Subcutaneous adipose tissue (tissue), 4 donors: ENCODE data around the gene AP1G2. TPM values are rescaled to one million over a fixed set of nuclear protein-coding genes. Genes with fewer than 3 reads are reported as not detected.

Source experiments
- CTCF ChIP-seq: fragments of 450-650 bp; IDR thresholded peaks from one replicate; pipeline ENCODE4 v1.5.1; 2016; ENCODE audit warnings: low read depth, mild to moderate bottlenecking, control low read depth, antibody characterized with exemption, moderate library complexity
- total RNA-seq, 4 donors: library from RNA; depleted of rRNA; stranded (reverse); fragments of >200 nt; gene quantifications; one replicate each; pipeline ENCODE4 v1.1.0, GENCODE V29; 2016

AP1G2 gene
- total RNA-seq, 4 donors from 2014 or later, result 25.3 to 49.6 (median 30.8) TPM

- TF ChIP-seq CTCF, result no peak
Measured at GRCh38 chr14:23571701-23572523, 4.3 kb upstream of the AP1G2 start.

GRCh38 chr14:23570806-23571483 lies 3.4 kb upstream of the AP1G2 start:
- no peak for TF ChIP-seq CTCF

GRCh38 chr14:23569443-23570151 lies 2.0 kb upstream of the AP1G2 start:
- no peak for TF ChIP-seq CTCF

GRCh38 chr14:23568600-23569331 lies 1.2 kb upstream of the AP1G2 start:
- TF ChIP-seq CTCF, result no peak

- TF ChIP-seq CTCF, result no peak
Measured at GRCh38 chr14:23568021-23568599, 519 bp upstream of the AP1G2 start.

GRCh38 chr14:23566778-23567185 lies 809 bp downstream of the AP1G2 start:
- no peak for TF ChIP-seq CTCF
